ENCODE data around the gene RBM11. TPM values are rescaled to one million over a fixed set of nuclear protein-coding genes. Genes with fewer than 3 reads are reported as not detected.

The RBM11 gene
- total and polyA plus RNA-seq, 2 donors (not counting 3 experiments of a cell fraction or from before 2014, with no cell fraction given): not detected

GRCh38 chr21:14241297-14241696 lies 25.3 kb downstream of the RBM11 start:
- no peaks in the 10 kb centered on the region for H3K79me2 ChIP-seq (ENCODE audit: control insufficient read depth, insufficient read depth, low read length)
- H3K4me1 ChIP-seq (ENCODE audit: control insufficient read depth, extremely low read depth, insufficient read depth, low read length): no peaks in the 10 kb centered on the region
- H3K9me3 ChIP-seq (replicated peaks; ENCODE audit: control insufficient read depth, insufficient read depth, low read length): no peaks in the 10 kb centered on the region
- no peaks in the 10 kb centered on the region for H3K9me1 ChIP-seq (replicated peaks; ENCODE audit: control insufficient read depth, extremely low read depth, insufficient read depth, low read length)
- H3K27me3 ChIP-seq (ENCODE audit: control insufficient read depth in 2 of 2, insufficient read depth in 2 of 2, low read length in 2 of 2): no peaks in the 10 kb centered on the region
- intact Hi-C loops (cut with micrococcal nuclease): no loop called here
- BruUV-seq (replicated peaks): no TSS peak
- no peak for FAIRE-seq
- TF ChIP-seq FOS (IDR thresholded peaks at IDR 0.05; ENCODE audit: borderline replicate concordance, insufficient read depth, low read length) (no peak), CTCF (IDR thresholded peaks at IDR 0.05; ENCODE audit: extremely low read depth in 1 of 2, insufficient read depth in 1 of 2, low read depth in 1 of 2, low read length in 2 of 2) (no peak), JUN (IDR thresholded peaks at IDR 0.05; ENCODE audit: borderline replicate concordance, insufficient read depth, insufficient read length, low read depth) (no peak), MYC (IDR thresholded peaks at IDR 0.05; ENCODE audit: low read depth, low read length) (no peak), GATA2 (IDR thresholded peaks at IDR 0.05; ENCODE audit: insufficient read depth, insufficient read length, low read depth, low read length) (no peak), POLR2AphosphoS5 (IDR thresholded peaks at IDR 0.05; ENCODE audit: insufficient read depth, low read depth, low read length) (no peak), MAX (IDR thresholded peaks at IDR 0.05; ENCODE audit: insufficient read depth, insufficient read length) (no peak), EZH2 (IDR thresholded peaks at IDR 0.05; ENCODE audit: borderline replicate concordance, low read depth, low read length, severe bottlenecking) (no peak), POLR2A (IDR thresholded peaks at IDR 0.05; ENCODE audit: low read depth, low read length) (no peak)
- DNase-seq (ENCODE audit: low read depth, low spot score): no peak
- no peak overlapping the region for H2AFZ ChIP-seq (ENCODE audit: low read depth, low read length)
- H3K4me2 ChIP-seq (ENCODE audit: insufficient read depth, low read length): no peak overlapping the region
- no peaks in the 10 kb centered on the region for H4K20me1 ChIP-seq (replicated peaks; ENCODE audit: control insufficient read depth, extremely low read depth, insufficient read depth, low read length)
- ChIA-PET CTCF (no interaction called here), POLR2A (no interaction called here)
- no peak overlapping the region for H3K9ac ChIP-seq (replicated peaks; ENCODE audit: extremely low read depth, insufficient read depth, low read length)
- no peaks in the 10 kb centered on the region for H3K36me3 ChIP-seq (ENCODE audit: control insufficient read depth in 2 of 2, extremely low read depth in 1 of 2, insufficient read depth in 2 of 2, low read length in 2 of 2)
- dilution Hi-C loops (cut with MboI; ENCODE audit: extremely low pct_ligation_motif_present, low sequenced_read_pairs): no loop called here
- no peak overlapping the region for H3K27ac ChIP-seq (ENCODE audit: insufficient read depth, low read depth, low read length)
- H3K4me3 ChIP-seq (replicated peaks in 1 of 3; ENCODE audit: insufficient read depth in 1 of 3, low read depth in 1 of 3, low read length in 3 of 3): no peak overlapping the region
